Activated T-cell treated with anti-CD3 and anti-CD28 coated beads for 4 hours (primary cell): ENCODE results near the gene SEBOX.

ENCODE experiments used
- DNase-seq: peaks from one replicate; pipeline ENCODE4 v3.0.0-alpha.2; 2020

The SEBOX gene, protein sequence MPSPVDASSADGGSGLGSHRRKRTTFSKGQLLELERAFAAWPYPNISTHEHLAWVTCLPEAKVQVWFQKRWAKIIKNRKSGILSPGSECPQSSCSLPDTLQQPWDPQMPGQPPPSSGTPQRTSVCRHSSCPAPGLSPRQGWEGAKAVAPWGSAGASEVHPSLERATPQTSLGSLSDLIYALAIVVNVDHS

DNA sequence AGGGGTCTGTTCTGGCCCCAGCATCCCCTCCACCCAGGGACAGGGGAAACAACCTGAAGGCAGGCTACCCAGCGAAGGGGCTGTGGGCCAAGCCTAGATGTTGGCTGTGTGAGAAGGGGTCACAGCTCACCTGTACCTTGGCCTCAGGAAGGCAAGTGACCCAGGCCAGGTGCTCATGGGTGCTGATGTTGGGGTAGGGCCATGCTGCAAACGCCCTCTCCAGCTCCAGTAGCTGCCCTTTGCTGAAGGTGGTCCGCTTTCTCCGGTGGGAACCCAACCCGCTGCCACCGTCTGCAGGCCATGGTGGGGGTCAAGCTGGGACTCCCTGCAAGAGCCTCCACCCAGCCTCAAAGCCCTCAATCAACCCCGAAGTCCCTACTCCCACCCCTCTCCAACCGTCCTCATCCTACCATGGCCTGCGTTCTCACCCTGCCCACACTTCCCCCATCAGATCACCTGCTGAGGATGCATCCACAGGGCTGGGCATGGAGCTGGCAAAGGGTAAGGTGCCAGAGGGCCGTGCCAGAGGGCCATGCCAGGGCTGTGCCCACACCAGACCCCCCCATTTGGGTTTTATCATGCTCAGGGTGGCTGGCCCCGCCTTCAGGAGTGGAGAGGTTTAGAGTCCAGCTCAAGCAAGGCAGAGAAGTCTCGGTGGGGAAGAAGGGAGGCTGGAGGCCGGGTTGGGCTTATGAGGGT is at the start of gene SEBOX:
TSS of gene SEBOX (minus strand) at position 535 of the 699 bp plus-strand sequence. CDS start at position 487, 48 bp downstream.
- DNase-seq: no peak

DNA sequence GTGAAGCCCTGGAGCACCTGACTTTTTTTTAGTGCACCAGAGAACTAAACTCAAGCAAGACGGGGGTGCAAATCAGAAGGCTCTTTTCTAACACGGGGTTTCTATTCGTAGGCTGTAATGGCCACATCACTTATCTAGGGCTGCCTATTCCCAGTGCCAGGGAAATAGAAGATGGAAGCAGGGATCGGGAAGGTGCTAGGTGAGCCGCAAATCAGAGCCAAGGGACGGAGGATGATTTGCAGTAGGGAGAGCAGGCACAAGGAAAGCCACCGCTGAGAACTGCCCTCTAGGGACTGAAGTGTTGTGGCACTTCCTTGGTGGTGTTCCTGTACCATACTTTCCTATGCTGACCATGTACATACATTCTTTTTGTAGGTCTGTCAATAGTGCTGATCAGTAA is 48.8 kb upstream of the SEBOX start:
- DNase-seq: no peak

DNA sequence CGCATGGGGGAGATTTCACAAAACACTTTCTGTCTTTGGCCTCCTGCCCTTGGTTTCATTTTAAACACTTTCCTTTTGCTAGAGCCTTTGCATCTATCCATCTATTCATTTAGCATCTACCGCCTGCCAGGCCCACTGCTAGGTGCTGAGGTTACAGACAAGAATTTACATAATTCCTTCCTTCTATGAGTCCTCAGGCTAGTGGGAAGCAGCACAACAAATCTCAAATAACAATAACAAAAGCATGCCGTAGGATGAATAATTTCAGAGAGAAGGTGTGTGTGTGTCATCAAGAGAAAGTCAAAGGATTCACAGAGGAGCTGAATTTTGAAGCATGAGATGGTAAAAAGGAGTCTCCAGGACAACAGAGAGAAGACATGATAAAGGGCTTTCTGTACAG is 47.1 kb upstream of the SEBOX start:
- DNase-seq: no peak

DNA sequence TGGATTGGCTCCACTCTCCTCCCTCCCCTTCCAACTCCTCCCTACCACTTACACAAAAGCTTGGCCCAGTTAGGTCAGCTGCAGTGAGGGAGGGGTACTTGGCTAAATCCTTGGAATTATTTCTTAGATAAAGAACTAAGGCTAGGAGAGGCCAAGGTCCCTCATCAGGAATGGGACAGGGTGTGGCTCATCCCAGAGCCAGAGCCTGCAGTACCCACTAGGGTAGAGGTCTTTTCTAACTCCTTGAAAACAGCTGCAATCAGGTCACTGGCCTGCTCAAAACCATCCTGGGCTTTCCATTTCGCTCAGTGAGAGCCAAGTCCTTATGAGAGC is 42.9 kb upstream of the SEBOX start:
- no peak for DNase-seq

DNA sequence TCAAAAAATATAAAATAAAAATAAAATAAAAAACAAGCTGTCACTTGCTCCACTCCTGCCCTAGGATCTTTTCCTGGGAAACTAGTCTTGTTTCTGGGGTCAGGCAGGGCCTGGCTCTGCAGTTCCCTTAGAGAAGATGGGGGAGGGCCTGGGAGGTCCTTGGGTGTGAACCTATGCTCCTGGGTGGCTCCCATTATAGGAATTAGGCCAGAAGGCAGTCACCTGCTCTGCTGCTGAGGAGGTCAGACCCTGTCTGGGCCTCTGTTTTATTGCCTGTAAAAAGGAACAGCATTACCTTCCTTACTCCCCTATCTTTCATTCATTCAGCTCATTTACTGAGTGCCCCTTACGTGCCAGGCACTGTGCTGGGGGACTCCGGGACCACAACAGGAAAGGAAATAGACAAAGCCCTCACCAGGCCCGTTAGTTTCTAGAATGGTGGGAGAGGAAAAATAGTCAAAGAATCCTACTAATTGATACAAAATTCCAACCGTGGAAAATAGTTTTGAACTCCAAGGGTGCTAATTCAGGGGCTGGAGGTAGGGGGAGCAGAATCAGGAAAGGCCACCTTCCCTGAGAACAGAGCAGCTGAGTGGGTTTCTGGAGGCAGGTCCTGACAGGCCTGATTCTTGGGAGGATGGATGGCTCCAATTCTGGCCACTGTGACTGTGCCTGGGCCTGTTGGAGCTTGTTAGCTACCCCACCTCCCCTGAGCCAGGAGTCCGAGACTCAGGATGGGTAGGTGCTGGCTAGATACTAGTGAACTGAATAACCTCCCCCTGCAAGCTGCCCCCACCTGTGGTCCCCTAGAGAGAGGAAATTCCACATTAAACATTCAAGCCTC is 42.4 kb upstream of the SEBOX start:
- no peak for DNase-seq

DNA sequence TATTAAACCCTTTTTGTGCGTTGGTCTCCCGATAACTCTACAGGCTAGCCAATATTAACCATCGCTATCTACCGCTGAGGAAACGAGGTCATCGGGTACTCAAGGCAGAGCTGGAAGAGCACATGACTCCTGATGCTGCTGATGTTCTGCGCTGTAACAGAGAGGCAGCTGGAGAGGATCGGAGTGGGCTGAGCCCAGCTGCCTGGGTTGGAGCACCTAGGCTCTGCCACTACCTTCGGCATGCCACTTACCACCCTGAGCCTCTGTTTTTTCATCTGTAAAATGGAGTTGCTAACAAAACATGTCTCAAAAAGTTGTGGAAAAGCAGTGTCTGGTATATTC is 41.4 kb upstream of the SEBOX start:
- DNase-seq: no peak

DNA sequence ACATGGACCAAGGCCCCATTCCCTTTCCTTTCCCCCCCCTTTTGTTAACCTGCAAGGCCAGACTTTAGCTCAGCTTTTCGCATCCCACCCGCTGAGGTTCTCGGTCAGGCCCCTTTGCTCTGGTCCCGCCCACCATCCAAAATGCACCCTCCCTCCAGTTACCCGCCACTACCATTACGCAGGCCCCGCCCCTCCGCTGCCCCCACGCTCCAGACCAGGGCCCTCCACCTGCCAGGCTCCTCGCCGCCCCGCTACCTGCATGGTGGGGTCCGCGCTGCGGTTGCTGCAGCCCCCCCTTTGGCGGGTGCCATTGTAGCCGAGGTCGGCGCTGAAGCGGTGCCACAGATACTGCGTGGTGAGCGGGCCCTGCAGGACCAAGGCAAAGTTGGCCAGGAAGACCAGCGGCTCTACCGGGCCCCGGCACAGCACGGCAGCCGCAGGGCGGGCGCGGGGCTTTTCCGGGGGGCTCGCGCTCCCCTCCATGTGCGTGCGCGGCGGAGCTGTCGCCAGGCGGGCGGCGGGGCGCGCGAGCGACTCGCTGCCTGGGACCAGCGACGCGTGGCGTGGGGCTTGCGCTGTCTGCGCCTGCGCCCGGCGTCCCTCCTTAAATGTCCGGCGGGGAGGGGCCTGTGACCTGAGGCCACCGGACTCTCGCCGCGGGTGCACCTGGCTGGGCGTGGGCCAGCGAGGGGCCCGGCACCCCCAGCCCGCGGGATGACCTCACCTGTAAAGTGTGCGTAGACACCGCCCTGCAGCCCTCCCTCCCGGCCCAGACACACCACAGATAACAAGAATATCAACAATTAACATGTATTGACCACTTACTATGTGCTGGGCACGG is 40.9 kb upstream of the SEBOX start, which contains the start of gene SLC46A1:
TSS of gene SLC46A1 (minus strand) at position 581 of the 841 bp plus-strand sequence. CDS start at position 483, 98 bp downstream.
- DNase-seq: peak; percentile 24

DNA sequence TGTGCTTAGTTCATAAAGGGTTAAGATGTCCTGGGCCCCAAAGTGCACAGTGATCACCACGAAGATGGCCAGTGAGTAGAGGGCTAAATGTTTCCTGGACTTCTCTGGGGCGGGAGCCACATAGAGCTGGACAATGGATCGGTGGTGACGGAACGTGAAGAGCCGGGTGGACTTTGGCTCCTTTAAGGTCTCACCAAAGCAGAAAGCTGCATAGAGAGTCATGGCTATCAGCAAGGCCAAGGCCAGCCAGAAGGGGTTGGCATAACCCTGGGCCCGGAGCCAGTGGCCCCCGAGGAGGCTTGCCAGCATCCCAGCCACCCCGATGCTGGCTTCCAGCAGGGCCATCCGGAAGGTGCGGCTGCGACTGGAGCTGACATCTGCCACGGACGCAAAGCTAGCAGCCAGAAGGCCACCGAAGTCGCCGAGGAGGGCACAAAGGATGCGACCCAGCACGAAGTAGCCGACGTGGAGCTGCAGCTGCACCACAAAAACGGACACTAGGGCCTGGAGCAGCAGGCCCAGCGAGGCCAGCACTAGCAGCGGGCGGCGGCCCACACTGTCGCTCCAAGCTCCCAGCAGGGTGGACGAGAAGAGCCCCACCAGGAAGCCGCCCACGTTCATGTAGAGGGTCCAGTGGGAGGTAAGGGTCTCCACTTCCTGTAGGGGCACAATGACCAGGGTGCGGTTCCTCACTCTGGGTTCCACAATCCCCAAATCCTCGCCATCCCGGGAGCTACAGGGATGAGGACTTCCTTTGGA is 40.0 kb upstream of the SEBOX start:
- DNase-seq: no peak

DNA sequence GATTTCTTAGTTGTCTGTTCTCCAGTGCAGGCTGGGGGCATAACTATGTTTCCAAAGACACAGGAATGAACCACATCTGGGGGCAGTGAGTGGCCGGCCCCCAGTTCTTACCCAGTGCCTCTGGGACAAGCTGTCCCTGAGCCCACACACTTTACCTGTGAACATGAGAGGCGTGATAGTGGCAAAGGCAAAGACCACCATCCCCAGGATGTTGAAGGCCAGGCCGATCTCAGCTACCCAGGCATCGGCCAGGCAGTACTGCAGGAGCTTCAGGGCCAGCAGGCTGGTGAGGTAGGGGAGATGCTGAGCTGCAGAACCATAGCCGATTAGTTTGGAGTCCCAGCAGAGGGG is 39.4 kb upstream of the SEBOX start:
- DNase-seq: no peak

DNA sequence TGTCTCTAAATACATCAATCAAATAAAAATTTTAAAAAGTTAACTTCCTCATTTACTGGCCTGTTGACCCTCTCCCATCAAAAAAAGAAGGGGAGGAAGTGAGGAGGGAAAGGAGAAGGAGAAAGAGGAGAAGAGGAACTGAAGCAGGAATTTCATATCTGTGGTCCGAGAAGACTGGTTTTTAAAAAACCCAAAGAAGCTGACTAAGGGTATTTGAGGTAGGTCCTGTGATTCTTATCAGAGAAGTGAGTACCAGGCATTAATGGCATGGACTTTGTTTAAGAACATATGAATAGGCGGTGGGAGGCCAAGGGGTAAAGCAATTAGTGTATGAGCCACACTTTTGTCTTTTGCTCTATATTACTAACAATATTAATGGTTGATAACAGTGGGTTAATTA is 39.0 kb upstream of the SEBOX start:
- DNase-seq: no peak

DNA sequence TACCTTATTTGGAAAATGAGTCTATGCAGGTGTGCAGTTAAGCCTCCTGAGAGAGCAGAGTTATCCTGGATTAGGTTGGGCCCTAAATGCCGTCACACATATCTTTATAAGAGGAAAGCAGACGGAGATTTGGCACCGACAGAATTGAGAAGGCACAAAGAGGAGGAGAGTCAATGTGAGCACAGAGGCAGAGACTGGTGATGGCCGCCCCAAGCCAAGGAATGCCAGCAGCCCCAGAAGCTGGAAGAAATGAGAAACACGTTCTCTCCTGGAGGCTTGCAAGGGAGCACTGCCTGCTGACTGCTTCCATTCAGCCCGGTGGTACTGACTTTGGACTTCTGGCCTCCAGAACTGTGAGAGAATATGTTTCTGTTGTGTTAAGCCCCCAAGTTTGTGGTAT is 37.8 kb upstream of the SEBOX start:
- DNase-seq: no peak

DNA sequence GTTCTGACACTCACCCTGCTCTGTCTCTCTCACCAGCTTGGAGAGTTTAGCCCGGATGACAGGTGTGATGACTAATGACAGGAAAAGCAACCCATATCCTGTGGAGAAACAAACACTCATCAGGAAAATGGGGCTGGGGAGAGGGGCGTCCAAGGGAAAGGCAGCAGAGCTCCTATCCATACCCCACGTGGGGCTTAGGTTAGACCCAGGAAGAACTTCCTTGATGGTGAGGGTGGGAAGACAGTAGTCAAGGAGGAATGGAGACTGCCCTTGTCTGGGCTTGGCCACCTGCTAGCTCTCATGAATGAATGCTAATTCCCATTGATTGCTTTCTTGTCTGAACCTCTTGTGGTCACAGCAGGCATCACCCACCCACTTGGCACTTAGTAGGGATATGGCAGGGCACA is 37.2 kb upstream of the SEBOX start:
- no peak for DNase-seq

DNA sequence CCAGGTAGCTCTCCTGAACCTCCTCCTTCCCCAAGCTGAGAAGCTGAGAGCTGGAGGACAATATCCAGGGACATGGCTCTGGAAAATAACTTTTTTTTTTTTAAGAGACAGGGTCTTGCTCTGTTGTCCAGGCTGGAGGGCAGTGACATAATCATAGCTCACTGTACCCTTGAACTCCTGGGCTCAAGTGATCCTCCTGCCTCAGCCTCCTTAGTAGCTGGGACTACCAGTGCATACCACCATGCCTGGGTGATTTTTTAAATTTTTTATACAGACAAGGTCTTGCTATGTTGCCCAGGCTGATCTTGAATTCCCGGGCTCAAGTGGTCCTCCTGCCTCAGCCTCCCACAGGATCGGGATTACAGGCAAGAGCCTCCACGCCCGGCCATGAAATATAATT is 34.8 kb upstream of the SEBOX start:
- no peak for DNase-seq

DNA sequence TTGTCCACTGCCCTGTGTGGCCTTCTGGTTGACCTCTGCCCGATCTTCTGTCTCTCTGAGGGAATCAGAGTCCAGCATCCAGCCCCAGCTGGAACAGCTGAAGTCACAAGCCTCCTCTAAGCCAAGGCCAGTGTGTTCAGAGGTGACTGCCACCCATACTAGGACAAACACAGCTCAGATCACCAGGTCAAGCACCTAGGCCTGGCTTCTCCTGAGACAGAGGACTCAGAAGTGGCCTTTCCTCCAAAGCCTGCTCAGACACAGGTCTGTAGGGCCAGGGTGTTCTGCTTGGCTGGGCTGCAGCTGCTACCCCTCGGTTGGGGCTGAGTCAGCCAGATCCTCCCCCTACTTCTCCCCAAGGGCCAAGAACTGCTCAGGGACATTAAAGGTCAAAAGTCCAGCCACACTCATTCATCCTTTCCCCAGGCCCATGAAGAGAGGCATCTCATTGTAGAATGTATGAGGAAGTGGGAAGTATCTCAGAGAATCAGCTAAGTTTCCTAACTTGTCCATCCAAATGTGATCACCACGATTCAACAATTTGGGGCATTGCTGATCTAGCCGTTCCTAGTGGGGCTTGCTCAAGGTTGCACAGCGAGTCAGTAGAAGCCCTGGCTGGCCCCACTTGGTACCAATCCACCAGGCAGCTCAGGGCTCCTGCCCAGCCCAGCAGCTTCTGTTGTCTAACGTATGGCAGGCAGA is 33.4 kb upstream of the SEBOX start:
- DNase-seq: no peak

DNA sequence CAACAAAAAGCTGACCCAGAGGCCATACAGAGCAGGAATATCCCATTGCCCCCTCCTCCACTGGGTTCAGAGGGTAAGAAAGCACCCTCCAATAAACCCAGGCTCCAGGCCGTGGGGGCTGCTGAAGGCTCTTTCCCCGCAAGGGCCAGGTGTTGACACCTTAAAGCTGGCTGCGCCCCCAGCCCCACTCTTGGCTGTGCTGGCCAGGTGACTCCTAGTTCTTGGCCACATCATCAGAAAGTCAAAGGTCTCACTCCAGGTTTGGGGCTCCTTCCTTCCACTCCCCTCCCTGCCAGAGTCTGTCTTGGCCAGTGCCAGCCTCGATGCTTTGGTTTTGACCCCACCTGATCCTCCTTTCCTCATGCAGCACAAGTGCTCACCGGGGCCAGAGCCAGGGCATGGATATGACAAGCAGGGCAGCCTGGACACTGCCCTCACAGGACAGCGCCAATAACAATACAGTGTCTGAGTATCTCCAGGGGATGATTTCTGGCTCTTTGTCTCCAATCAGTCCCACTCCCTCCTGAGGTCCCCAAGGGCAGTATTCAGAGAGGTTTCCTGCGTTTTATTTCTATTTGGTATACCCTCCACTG is 32.8 kb upstream of the SEBOX start:
- DNase-seq: no peak

DNA sequence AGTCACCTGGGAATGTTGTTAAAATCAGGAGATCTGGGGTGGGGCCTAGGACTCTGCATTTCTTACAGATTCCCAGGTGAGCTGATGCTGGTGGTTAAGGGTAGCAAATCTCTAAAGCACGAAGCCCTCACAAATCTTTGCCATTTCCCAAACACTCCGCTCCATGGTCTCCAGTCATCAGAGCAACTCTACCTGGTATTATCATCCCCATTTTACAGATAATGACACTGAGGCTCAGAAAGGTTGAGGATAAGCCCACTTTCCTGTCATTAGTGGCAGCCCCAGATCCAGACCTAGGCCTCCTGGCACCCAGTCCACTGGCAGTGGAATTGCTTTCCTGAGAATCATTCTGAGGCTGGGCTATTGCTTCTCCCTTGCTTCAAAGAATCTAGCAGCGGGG is 32.3 kb upstream of the SEBOX start:
- DNase-seq: no peak

DNA sequence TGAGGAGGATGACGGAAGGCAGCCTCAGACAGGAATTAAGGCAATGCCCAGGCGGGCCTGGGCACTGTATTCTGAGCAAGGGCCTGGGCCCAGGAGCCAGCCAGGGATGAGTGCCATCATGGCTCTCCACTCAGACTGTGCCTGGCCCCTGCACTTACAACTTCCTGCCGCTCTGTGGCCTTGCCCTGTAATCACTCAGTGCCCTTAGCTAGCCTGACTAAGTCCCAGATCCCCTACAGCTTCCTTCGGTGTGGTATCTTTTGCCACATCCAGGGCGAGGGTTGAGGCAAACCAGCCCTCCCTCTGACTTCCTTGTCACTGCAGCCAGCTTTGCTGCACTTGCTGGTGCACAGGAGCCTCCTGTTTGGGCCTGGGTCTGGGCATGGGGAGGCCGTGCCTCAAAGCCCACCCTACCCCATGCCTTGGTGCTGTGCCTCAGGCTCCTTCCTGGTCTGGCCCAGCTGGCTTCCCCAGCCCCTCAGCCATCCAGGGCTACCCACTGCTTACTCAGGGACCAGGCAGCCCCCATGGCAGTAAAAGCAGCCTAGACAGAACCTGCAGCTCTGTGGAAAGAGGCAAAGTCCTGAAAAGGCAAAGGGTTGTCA is 31.7 kb upstream of the SEBOX start:
- DNase-seq: no peak

DNA sequence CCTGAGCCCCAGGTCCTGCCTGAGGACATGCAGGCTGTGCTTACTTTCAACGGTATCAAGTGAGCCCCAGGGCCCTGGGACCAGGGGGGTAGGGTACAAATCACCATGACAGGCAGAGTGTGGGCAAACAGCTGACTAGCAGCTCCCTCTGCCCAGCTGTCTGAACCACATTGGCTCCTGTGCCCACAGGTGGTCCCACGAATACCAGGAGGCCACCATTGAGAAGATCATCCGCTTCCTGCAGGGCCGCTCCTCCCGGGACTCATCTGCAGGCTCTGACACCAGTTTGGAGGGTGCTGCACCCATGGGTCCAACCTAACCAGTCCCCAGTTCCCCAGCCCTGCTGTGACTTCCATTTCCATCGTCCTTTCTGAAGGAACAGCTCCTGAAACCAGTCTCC is 31.0 kb upstream of the SEBOX start:
- no peak for DNase-seq

DNA sequence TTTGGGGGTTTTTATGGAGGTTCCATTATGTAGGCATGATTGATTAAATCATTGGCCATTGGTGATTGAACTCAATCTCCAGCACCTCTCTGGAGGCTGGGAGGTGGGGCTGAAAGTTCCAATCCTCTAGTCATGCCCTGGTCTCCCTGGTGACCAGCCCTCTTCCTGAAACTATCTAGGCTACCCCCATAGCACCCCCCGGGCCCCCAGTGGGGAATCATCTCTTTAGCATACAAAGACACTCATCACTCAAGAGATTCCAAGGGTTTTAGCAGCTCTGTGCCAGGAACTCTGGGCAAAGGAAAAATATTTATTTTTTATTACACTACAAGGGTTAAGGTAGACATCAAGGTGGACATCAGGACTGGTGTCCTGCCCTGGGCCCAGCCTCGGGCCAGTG is 30.4 kb upstream of the SEBOX start:
- DNase-seq: no peak

DNA sequence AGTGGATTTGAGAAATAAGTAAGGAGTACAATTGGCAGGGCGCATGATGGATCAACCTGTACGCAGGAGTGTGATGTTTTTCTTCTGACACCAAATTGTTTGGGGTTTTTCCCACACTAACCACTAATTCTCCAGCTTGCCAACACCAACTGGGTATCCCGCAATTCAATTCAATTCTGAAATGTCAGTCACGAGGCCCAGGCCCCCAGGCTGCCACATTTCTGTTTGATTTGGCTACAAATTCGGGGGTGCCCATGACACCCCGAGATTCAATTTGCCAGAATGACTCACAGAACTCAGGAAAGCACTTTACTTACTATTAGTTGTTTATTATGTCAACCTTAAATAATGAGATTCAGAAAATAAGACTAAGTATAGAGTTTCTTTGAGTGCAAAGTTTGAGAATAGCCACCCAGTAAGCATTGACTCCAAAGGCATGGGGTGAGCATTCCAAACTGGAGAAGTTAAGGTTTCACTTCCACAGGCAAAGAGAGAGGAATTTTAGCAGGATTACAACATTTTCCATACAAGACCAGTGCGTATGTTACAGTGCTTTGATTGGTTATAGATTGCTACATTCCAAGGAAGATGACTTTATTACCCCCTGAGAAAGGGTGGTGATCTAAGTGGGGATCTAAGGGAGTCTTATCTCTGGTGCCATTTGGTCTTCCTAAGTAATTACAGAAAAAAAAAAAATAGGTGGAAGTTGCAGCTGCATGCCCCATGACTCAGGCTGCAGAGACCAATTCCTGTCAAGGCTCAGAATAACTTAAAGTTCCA is 29.5 kb upstream of the SEBOX start:
- no peak for DNase-seq
